ENCODE results near the gene BBS5.

- TF ChIP-seq CEBPB (IDR thresholded peaks at IDR 0.05), result no peak
- no peak for TF ChIP-seq ZBTB7A (IDR thresholded peaks at IDR 0.05; ENCODE audit: low read depth)
- TF ChIP-seq CREB1 (IDR thresholded peaks at IDR 0.05; ENCODE audit: low read depth), result no peak
- TF ChIP-seq EP300 (IDR thresholded peaks at IDR 0.05; ENCODE audit: borderline replicate concordance), result no peak
- no peak for TF ChIP-seq NFIC (IDR thresholded peaks at IDR 0.05)
- TF ChIP-seq REST (IDR thresholded peaks at IDR 0.05; ENCODE audit: low read depth), result no peak
- no peak for TF ChIP-seq EGR1 (IDR thresholded peaks at IDR 0.05)
- TF ChIP-seq USF1 (IDR thresholded peaks at IDR 0.05), result no peak
- no peak for TF ChIP-seq TAF1 (IDR thresholded peaks at IDR 0.05; ENCODE audit: low read depth)
- TF ChIP-seq TEAD4 (IDR thresholded peaks at IDR 0.05), result no peak
- no peak for TF ChIP-seq YY1 (IDR thresholded peaks at IDR 0.05; ENCODE audit: low read depth)
- no peak for TF ChIP-seq MAX (IDR thresholded peaks at IDR 0.05)
- no peak for TF ChIP-seq RAD21 (IDR thresholded peaks at IDR 0.05; ENCODE audit: low read depth)
- TF ChIP-seq TCF12 (IDR thresholded peaks at IDR 0.05; ENCODE audit: low read depth), result no peak
These were observed 31.2 kb downstream of the BBS5 start for GRCh38 chr2:169510496-169510895.

Data from Ishikawa (cell line).